DND-41 (cell line): ENCODE results near the gene MACROD2.
A peak's percentile ranks its signal among the peaks of the same experiment; 100 is the strongest.

Experiments used
- ATAC-seq: fragments of 200-7000 bp; cut with Tn5 transposase; 3 replicates; pipeline ENCODE4 v1.9.1; 2021; ENCODE audit warnings: low read depth; ENCODE audit not compliant: insufficient read depth
- DNase-seq: peaks from one replicate; pipeline ENCODE4 v3.0.0-alpha.2; 2020
- H2AFZ ChIP-seq: 2 replicates; pipeline ENCODE4 v1.6.0; 2012; ENCODE audit warnings: low read depth, low read length
- H3K27ac ChIP-seq: 2 replicates; pipeline ENCODE4 v1.5.1; 2012; ENCODE audit warnings: low read length, inconsistent platforms
- H3K27me3 ChIP-seq: fragments of 200-600 bp; sonication (generic); 2 replicates; pipeline ENCODE4 v1.6.0; 2012; ENCODE audit warnings: low read length, mild to moderate bottlenecking, inconsistent platforms; ENCODE audit not compliant: insufficient read depth, poor library complexity
- H3K36me3 ChIP-seq: 2 replicates; pipeline ENCODE4 v1.5.1; 2012; ENCODE audit warnings: low read length, inconsistent platforms; ENCODE audit not compliant: insufficient read depth
- H3K4me1 ChIP-seq: 2 replicates; pipeline ENCODE4 v1.5.1; 2012; ENCODE audit warnings: mild to moderate bottlenecking, low read length; ENCODE audit not compliant: insufficient read depth
- H3K4me2 ChIP-seq: 2 replicates; pipeline ENCODE4 v1.6.0; 2012; ENCODE audit warnings: mild to moderate bottlenecking, moderate library complexity, low read length, inconsistent platforms; ENCODE audit not compliant: insufficient read depth
- H3K4me3 ChIP-seq, 2 experiments: fragments of 200-600 bp in 1 of 2; shearing (Covaris generic) in 1 of 2; 2 replicates each; pipeline ENCODE4 v1.5.1; 2012 to 2016; ENCODE audit warnings: inconsistent platforms in 2 of 2, low read length in 2 of 2, mild to moderate bottlenecking in 2 of 2, low read depth in 1 of 2, moderate library complexity in 1 of 2
- H3K79me2 ChIP-seq: 2 replicates; pipeline ENCODE4 v1.6.0; 2012; ENCODE audit warnings: low read length, inconsistent platforms; ENCODE audit not compliant: insufficient read depth
- H3K9ac ChIP-seq: 2 replicates; pipeline ENCODE4 v1.6.0; 2012; ENCODE audit warnings: low read depth, mild to moderate bottlenecking, inconsistent platforms, low read length, moderate library complexity
- H3K9me3 ChIP-seq: 2 replicates; pipeline ENCODE4 v1.5.1; 2012; ENCODE audit warnings: low read length, moderate library complexity, mild to moderate bottlenecking, inconsistent platforms; ENCODE audit not compliant: insufficient read depth, severe bottlenecking
- H4K20me1 ChIP-seq: 2 replicates; pipeline ENCODE4 v1.6.0; 2012; ENCODE audit warnings: low read length; ENCODE audit not compliant: insufficient read depth
- CTCF ChIP-seq: IDR thresholded peaks from 2 replicates; pipeline ENCODE4 v1.5.1; 2012; ENCODE audit warnings: borderline replicate concordance, low read length, moderate library complexity, mild to moderate bottlenecking; ENCODE audit not compliant: poor library complexity, severe bottlenecking; ENCODE audit errors: extremely low read depth
- EZH2 ChIP-seq: IDR thresholded peaks from 3 replicates; pipeline ENCODE4 v1.6.1; 2012; ENCODE audit warnings: borderline replicate concordance, low read depth, mild to moderate bottlenecking, moderate library complexity, low read length, inconsistent platforms; ENCODE audit not compliant: severe bottlenecking

Gene MACROD2

GRCh38 chr20:14055127-14055742 lies 59.9 kb downstream of the MACROD2 start:
- ATAC-seq: peak; percentile 68; the same call in 2 of the 3 replicates
- peak; percentile 82 for TF ChIP-seq CTCF
- TF ChIP-seq EZH2: no peak

DNA sequence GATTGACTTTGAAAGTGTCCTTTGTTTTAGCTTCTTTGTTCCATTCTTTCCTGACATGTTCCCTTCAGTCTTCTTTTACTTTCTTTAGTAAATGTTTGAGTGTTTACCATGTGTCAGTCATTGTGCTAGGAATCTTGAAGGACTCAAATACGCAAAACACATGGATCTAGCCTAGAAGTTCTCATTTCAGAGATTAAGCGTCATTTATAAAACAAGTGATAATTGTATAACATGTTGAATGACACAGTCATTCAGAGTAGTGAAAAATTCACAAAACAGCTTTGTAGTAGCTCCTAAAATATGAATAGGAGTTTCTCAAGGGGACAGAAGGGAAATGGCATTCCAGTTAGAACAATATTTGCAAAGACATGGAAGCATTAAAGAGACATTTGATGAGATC lies 66.9 kb downstream of the MACROD2 start:
- Histone ChIP-seq H3K79me2 (no peaks in the 10 kb centered on the region), H3K9ac (no peak overlapping the region), H3K4me1 (no peaks in the 10 kb centered on the region), H3K27me3 (peaks cover 42% of the 10 kb centered on the region), H2AFZ (no peak overlapping the region), H3K4me2 (no peak overlapping the region), H3K4me3 (no peak overlapping the region), H4K20me1 (no peaks in the 10 kb centered on the region), H3K27ac (no peak overlapping the region), H3K9me3 (no peaks in the 10 kb centered on the region), H3K36me3 (no peaks in the 10 kb centered on the region)
- ATAC-seq (no peak), DNase-seq (no peak)
- TF ChIP-seq EZH2 (no peak), CTCF (no peak)

More at GRCh38 chr20:14055127-14055742, 59.9 kb downstream of the MACROD2 start:
- Histone ChIP-seq H3K79me2 (no peaks in the 10 kb centered on the region), H4K20me1 (no peaks in the 10 kb centered on the region), H3K9me3 (no peaks in the 10 kb centered on the region), H3K4me3 (no peak overlapping the region), H3K27me3 (peaks cover 37% of the 10 kb centered on the region), H3K36me3 (no peaks in the 10 kb centered on the region), H3K4me1 (no peaks in the 10 kb centered on the region), H3K27ac (no peak overlapping the region), H3K4me2 (no peak overlapping the region), H3K9ac (no peak overlapping the region), H2AFZ (no peak overlapping the region)
- peak; percentile 24 for DNase-seq

GRCh38 chr20:14062786-14063185 lies 67.5 kb downstream of the MACROD2 start:
- Histone ChIP-seq H2AFZ (no peak overlapping the region), H3K27ac (no peak overlapping the region), H3K4me1 (no peaks in the 10 kb centered on the region), H3K79me2 (no peaks in the 10 kb centered on the region), H3K36me3 (no peaks in the 10 kb centered on the region), H4K20me1 (no peaks in the 10 kb centered on the region), H3K9ac (no peak overlapping the region), H3K27me3 (peaks cover 43% of the 10 kb centered on the region), H3K9me3 (no peaks in the 10 kb centered on the region), H3K4me2 (no peak overlapping the region), H3K4me3 (no peak overlapping the region)
- TF ChIP-seq EZH2: no peak
- TF ChIP-seq CTCF: no peak
- DNase-seq (no peak), ATAC-seq (no peak)

DNA sequence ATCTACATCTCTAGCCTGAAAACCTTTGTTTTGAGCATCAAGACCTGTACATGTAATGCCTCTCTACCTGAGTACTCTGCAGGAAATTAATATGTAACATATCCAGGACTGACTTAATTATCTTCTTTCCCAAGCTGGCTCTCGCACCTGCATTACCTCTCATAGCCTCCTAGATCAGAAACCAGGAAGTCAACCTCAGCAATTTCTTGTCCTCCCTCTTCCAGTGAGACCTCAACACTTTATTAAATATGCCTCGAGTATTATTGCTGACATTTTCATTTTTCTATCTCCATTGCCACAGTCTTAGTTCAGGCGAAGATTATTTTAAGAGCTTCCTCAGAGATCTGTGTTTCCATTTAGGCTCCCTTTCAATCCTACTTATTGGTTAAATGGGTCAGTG lies 69.0 kb downstream of the MACROD2 start:
- Histone ChIP-seq H3K27me3 (peaks cover 49% of the 10 kb centered on the region), H3K4me3 (no peak overlapping the region), H3K4me2 (no peak overlapping the region), H2AFZ (no peak overlapping the region), H3K9me3 (no peaks in the 10 kb centered on the region), H3K4me1 (no peaks in the 10 kb centered on the region), H3K9ac (no peak overlapping the region), H3K36me3 (no peaks in the 10 kb centered on the region), H4K20me1 (no peaks in the 10 kb centered on the region), H3K79me2 (no peaks in the 10 kb centered on the region), H3K27ac (no peak overlapping the region)
- ATAC-seq (no peak), DNase-seq (no peak)
- TF ChIP-seq EZH2: no peak
- no peak for TF ChIP-seq CTCF
